Measurements from ENCODE around the gene KIF21B.

Gene KIF21B

GRCh38 chr1:200991097-200991614 lies 32.4 kb downstream of the KIF21B start:
- DNase-seq (ENCODE audit: low spot score), result no peak

- no peak for DNase-seq (ENCODE audit: low spot score)
Measured at GRCh38 chr1:200990114-200990513, 33.4 kb downstream of the KIF21B start.

DNA sequence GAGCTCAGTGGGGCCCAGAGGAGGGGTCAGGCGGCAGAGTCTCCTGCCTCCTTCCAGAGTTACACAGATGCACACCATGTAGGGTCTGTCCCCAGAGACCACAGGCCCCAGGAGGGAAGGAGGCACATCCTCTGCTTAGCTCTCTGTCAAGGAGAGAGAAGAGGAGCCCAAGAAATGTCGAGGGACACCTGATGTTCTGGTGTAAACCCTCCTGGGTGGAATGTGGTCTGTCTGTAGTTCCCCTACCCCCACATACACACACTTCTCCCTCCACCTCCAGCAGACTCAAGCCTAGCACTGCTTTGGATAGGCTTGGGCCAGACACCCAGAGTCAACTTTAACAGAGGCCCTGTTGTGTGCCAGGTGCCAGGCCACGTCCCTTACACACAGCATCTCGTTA lies 34.2 kb downstream of the KIF21B start:
- DNase-seq (ENCODE audit: low spot score), result peak; percentile 66

DNA sequence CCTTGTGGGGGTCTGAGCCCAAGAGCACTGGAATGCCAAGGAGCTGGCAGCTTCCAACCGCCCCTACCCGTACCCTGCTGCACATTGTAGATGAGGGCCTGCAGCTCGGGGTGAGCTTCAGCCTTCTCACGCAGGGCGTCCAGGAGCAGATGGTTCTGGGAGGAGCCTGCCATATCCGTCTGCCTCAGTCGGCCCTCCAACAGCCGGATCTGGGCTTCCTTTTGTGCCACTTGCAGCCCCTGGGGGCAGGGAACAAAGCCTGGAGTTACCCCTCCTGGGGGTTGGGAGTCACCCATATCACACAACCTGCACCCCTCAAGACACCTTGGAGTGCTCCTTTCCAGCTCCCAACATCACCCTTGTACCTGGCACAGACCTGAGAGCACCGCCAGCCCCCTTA lies 34.8 kb downstream of the KIF21B start:
- DNase-seq (ENCODE audit: low spot score), result no peak

- no peak for DNase-seq (ENCODE audit: low spot score)
Measured at GRCh38 chr1:200985481-200985880, 38.0 kb downstream of the KIF21B start.

DNA sequence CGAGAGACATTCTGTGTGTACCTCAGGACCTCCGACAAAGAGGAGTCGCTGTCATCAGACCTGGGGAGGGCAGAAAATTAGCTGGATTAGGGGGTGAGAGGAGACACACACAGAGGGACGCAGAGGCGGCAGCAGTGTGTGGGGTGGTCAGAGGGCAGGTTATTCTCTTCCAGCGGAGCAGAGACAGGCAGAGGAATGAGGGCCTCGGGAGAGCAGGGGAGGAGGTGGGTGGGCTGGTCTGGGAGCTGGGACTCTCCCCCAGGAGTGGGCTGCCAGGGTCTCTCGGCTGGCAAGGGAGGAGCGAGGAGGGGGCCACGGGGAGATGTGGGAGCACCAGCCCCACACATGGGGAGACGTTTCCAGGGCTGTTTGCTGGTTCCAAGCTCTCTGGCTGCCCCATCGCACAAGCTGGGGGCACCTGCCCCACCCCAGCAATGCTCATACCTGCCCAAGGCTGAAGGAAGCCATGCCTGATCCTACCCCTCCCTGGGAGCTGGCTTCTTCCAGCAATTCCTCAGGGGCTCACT lies 40.4 kb downstream of the KIF21B start:
- DNase-seq (ENCODE audit: low spot score), result no peak

DNA sequence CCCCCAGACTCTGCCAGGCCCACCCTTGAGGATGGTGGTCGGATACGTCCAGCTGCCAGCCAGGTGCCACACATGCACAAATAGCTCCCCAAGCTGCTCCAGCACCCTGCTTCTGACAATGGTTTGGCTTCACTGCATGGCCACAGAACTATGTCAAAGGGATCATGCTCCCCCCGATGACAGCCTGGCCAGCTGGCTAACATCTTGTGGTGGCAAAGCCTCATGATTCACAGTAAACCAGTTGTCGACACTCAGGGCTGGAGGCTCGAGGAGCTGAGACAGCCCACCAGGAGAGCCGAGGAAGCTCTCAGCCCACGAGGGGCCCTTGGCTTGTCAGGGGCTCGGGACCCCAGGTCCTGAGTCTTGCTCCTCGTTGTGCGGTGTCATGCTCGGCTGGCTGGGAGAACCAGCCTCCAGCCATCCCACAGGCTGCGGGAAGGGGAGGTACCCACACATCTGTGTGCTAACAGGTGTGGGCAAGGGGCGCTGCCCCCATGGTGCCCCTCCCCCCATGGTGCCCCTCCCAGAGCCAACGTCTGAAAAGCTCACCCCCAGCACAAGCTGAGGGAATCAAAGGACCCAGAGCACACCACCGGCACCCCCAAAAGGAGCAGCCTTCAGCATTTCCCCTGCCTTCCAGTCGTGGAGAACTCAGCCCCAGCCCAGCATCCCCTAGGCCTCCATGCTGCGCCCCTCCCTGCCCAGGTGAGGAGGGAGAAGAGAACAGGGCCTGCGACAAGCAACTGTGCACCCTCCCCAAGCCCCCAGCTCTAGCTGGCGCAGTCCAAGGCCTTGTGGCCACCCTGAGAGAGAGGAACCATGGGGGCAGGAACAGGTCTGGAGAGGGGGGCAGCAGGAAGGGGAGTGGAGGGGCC lies 41.2 kb downstream of the KIF21B start:
- DNase-seq (ENCODE audit: low spot score), result no peak

DNA sequence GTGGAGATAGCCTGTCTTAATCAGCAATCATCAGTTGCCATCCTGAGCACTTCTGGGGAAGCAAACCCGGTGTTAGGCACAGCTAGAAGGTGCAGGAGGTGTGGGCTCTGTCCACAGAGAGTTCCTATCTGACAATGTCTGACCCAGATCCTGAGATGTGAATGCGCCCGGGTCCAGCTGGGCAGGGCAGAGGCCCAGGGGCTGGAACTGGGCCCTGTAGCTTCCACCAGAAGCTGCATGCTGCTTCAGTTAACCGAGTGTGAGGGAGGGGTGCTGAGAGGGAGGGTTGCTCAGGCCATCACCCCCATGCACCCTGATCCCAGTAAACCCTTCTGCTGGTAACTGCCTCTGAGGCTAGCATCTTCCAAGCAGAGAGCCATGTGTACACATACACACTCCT lies 42.2 kb downstream of the KIF21B start:
- DNase-seq (ENCODE audit: low spot score), result no peak

GRCh38 chr1:200980873-200981272 lies 42.6 kb downstream of the KIF21B start:
- DNase-seq (ENCODE audit: low spot score), result no peak

DNA sequence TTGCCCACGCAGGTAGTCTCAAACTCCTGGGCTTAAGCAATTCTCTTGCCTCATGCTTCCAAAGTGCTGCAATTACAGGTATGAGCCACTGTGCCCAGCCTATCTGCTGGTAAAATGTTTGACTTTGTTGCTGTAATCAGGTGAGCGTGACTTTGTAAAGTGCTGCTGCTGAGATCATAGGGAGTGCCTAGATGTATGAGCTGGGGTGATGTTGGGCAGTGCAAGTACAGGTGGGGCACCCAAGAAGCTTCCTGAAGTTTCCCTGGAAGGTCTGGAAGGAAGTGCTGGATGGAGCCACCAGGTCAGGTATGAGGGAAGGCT lies 43.1 kb downstream of the KIF21B start:
- DNase-seq (ENCODE audit: low spot score), result no peak

GRCh38 chr1:200979574-200980451 lies 43.7 kb downstream of the KIF21B start:
- DNase-seq (ENCODE audit: low spot score), result peak; percentile 92

- no peak for DNase-seq (ENCODE audit: low spot score)
Measured at GRCh38 chr1:200977071-200977754, 46.3 kb downstream of the KIF21B start.

DNA sequence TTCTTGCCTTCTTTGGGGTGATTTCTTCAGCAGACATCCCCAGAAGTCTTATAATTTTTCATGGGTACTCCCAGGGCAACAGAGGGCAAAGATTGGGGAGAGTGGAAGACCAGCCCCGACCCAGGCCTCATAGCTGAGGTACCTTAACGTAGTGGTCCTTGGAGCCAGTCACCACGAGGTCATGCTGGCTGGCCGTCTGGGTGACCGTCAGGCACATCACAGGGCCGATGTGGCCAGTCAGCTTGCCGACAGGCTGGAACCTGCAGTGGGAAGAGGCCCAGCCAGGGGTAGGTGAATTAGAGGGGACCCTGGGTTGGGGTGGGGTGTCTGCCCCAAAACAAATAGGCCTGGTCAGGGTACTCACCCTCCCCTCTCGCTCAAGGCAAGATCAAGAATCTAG lies 46.9 kb downstream of the KIF21B start:
- no peak for DNase-seq (ENCODE audit: low spot score)

- no peak for DNase-seq (ENCODE audit: low spot score)
Measured at GRCh38 chr1:200975458-200975857, 48.1 kb downstream of the KIF21B start.

GRCh38 chr1:200974711-200975110 lies 48.8 kb downstream of the KIF21B start:
- DNase-seq (ENCODE audit: low spot score), result no peak

DNA sequence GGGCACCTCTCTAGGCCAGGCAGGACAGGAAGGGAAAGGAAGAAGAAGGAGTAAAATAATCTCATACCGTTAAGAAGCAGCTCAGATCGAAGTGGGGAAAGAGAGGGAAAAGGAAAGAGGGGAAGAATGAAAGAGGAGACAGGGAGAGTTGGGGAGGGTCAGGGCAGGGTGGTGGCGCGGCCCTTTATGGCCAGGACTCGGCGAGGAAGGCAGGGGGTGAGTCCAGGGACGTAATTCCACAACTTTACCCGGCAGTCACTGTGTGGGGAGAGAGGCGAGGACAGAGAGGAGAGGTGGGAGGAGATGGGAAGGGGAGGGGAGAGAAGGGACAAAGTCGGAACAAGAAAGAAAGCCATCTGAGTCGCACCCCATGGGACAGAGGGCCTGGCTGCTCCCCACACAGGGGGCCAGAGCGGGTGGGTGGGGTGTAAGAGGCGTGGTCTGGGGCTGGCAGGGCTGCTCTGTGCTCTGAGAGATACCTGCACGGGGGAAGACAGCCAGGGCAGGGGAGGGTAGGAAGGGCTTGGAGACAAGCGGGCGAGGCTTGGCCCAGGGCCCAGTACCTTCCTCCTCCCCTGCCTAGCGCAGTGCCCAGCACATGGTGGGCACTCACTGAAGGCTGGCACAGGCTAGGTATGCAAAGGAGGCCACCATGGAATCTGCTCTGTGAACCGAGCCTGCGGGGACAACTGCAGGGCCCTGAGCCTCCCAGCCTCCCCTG lies 49.4 kb downstream of the KIF21B start:
- no peak for DNase-seq (ENCODE audit: low spot score)

DNA sequence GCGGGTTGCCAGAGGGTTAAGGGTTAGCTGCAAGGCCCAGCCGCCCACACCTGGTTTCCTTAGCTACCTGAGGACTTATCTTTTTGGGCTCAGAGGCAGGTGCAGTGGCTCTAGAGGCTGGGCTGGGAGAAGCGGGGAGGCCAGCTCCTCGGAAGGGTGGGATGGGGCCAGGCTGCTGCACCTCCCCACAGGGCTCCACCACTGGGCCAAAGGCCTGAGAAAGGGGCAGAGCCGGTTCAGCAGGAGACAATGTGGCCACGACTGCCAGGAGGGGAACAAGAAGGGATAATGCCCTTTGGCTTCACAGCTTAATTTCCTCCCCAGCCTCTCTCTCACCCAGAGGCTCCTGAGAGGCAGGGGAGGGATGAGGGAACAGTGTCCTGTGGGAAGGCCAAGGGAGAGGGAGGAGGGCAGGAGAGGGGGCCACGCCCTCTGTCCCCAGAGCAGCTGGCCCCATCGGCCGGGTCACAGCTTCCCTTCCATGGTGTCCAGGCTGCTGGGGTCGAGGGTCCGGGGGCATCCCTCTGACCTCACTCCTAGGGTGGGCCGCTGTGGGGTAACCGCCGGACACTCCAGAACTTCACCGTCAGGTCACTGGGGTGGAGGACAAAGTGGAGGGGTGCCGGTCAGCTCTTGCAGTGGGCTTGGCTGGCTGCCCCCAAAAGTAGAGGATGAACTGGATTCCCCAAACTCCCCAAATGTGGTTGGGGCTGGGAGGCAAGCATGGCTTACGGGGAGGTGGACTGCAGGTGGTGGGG lies 50.4 kb downstream of the KIF21B start:
- DNase-seq (ENCODE audit: low spot score), result no peak

- DNase-seq (ENCODE audit: low spot score), result peak; percentile 92
Measured at GRCh38 chr1:200971955-200972711, 51.4 kb downstream of the KIF21B start.

DNA sequence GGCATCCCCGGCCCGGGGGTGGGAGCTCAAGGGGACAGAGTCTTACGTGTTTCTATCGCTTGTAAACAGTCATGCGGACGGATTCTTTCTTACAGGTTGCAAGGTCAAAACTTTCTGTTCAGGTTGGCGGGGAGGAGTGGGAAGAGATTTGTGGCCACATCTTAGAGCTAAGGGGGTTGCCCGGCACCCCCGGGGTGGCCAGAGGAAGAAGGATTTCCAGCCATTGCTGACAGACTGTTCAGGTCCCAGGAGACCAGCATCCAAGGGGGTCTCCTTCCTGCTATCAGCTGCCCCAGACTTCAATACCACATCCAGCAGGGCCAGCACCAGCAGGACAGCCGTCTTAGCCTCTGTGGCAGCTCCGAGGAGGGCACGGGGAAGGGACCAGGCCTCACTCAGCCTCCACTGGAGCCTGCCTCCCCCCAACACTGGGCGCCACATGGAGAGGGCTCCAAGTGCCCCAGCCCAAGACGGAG lies 52.0 kb downstream of the KIF21B start:
- no peak for DNase-seq (ENCODE audit: low spot score)

Data from D341Med (cell line).